Brain microvascular endothelial cell (primary cell): Measurements from ENCODE around the gene RNU1-2.
A peak's percentile ranks its signal among the peaks of the same experiment; 100 is the strongest.
"Not testable (repeated sequence)": the region's sequence is repeated elsewhere in the genome, so short reads cannot be mapped to it uniquely, and the experiment has no call there.

Experiments used
- DNase-seq: peaks from one replicate; pipeline ENCODE4 v3.0.0-alpha.2; 2020
- H3K27ac ChIP-seq: fragments of 250-450 bp; sonication (Bioruptor Pico); 2 replicates; pipeline ENCODE4 v1.5.1; 2020; ENCODE audit warnings: mild to moderate bottlenecking, moderate library complexity
- H3K27me3 ChIP-seq: fragments of 250-450 bp; sonication (Bioruptor Pico); replicated peaks from 2 replicates; pipeline ENCODE4 v1.5.1; 2020; ENCODE audit warnings: mild to moderate bottlenecking
- H3K36me3 ChIP-seq: fragments of 250-450 bp; sonication (Bioruptor Pico); replicated peaks from 2 replicates; pipeline ENCODE4 v1.5.1; 2020; ENCODE audit warnings: mild to moderate bottlenecking
- H3K4me3 ChIP-seq: 2 replicates; pipeline ENCODE4 v1.5.1; 2011; ENCODE audit warnings: low read depth, mild to moderate bottlenecking, control low read depth, low read length, moderate library complexity
- in situ Hi-C: cut with HindIII; loops from 2 replicates; pipeline ENCODE4 v1.10.0; 2017; ENCODE audit warnings: low sequenced_read_pairs, low pct_ligation_motif_present
- TF ChIP-seq, protein P1 (sequence below): IDR thresholded peaks from 2 replicates; pipeline ENCODE4 v1.5.1; 2011; ENCODE audit warnings: low read depth, mild to moderate bottlenecking, moderate library complexity, low read length, control low read depth, inconsistent platforms; ENCODE audit errors: missing control alignments

RNU1-2 gene

DNA sequence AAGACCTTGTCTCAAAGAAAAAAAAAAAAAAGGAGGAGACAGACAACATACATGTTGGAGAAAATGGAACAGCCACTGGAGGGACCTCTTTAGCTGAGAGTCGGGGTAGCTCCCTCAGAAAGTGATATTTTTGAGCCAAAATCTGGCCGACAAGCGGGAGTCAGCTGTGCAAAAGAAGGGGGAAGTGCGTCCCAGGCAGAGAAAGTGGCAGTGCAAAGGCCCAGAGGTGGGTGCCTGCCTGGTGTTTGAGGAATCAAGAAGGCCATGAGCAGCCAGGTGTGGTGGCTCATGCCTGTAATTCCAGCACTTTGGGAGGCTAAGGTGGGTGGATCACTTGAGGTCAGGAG, 19.8 kb downstream of the RNU1-2 start:
- in situ Hi-C loops: no loop called here
- no peak overlapping the region for H3K4me3 ChIP-seq
- no peaks in the 10 kb centered on the region for H3K27me3 ChIP-seq
- H3K36me3 ChIP-seq: no peaks in the 10 kb centered on the region
- H3K27ac ChIP-seq: no peak overlapping the region
- no peak for DNase-seq
- TF ChIP-seq, protein P1, sequence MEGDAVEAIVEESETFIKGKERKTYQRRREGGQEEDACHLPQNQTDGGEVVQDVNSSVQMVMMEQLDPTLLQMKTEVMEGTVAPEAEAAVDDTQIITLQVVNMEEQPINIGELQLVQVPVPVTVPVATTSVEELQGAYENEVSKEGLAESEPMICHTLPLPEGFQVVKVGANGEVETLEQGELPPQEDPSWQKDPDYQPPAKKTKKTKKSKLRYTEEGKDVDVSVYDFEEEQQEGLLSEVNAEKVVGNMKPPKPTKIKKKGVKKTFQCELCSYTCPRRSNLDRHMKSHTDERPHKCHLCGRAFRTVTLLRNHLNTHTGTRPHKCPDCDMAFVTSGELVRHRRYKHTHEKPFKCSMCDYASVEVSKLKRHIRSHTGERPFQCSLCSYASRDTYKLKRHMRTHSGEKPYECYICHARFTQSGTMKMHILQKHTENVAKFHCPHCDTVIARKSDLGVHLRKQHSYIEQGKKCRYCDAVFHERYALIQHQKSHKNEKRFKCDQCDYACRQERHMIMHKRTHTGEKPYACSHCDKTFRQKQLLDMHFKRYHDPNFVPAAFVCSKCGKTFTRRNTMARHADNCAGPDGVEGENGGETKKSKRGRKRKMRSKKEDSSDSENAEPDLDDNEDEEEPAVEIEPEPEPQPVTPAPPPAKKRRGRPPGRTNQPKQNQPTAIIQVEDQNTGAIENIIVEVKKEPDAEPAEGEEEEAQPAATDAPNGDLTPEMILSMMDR: peak; percentile 16

DNA sequence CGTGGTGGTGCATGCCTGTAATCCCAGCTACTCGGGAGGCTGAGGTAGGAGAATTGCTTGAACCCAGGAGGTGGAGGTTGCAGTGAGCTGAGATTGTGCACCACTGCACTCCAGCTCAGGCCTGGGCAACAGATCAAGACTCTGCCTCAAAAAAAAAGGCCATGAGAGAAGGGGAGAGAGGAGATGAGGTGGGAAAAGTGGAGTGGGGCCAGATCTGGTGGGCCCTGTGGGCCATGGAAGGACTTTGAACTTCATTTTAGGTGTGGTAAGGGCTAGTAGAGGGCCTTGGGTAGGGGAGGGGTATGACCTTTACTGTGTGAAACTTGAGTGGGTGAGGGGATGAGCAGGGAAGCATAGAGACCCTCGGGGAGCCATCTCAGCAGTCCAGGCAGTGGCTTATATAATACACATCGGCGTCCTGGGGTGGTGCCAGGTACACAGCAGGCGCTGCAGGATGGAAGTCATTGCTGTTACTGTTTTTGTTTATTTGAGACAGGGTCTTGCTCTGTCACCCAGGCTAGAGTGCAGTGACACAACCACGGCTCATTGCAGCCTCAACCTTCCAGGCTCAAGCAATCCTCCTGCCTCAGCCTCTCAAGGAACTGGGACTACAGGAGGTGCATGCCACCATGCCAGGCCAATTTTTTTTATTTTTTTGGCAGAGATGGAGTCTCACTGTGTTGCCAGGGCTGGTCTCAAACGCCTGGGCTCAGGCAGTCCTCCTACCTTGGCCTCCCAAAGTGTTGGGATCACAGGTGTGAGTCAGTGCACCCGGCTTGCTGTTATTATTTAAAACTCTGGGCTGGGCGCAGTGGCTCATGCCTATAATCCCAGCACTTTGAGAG, 20.5 kb downstream of the RNU1-2 start:
- DNase-seq, H3K4me3 ChIP-seq, H3K27me3 ChIP-seq, H3K36me3 ChIP-seq, in situ Hi-C loops, H3K27ac ChIP-seq: not testable (repeated sequence)

DNA sequence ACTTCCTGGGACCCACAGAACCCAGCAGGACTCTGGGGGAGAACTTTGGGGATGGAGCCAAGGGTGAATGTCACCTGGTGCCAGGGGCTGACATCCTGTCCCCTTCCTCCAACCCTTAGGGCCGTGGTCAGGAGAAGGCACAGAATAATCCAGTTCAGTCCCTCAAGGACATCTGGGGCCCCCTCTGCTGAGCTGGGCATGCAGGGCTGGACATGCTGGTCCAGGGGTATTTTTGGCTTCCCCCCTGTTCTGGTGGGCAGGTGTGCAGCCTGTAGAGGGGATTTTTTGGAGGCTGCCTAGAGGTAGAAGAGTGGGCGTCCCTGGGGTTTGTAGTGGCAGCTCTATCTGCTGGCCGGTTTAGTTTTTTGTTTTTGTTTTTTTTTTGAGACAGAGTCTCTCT, 22.6 kb downstream of the RNU1-2 start:
- in situ Hi-C loops: no loop called here

DNA sequence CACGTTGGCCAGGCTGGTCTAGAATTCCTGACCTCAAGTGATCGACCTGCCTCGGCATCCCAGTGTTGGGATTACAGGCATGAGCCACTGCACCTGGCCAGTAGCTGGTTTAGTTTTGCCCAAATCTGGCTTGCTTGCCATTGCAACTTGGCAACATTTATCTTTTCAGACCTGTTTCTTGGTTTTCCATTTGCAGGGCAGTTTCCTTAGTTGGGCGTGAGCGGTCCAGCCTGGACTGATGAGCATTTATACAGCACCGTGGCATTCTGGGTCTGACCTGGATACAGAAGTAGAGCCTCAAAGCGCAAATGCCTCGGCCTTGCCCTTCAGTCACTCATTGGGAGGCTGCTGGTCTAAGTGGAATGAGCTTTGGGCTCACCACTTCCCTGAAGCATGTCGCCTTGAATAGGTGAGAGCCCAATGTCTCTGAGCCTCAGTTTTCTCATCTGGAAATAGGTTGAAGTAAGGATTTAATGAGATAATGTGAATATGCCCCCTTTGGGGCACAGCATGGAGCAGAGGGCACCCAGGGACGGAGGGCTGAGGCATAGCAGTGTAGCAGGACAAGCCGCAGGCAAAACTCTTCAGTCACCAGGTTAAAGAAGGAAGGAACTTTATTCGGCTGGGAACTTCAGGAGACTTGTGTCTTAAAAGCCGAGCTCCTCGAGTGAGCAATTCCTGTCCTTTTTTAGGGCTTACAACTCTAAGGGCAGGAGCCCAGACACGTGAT, 23.3 kb downstream of the RNU1-2 start:
- H3K27me3 ChIP-seq, H3K4me3 ChIP-seq, H3K27ac ChIP-seq, in situ Hi-C loops, H3K36me3 ChIP-seq, DNase-seq: not testable (repeated sequence)

More for the DNA sequence above, 22.6 kb downstream of the RNU1-2 start:
- Histone ChIP-seq H3K27me3 (no peaks in the 10 kb centered on the region), H3K27ac (no peak overlapping the region), H3K36me3 (no peaks in the 10 kb centered on the region), H3K4me3 (no peak overlapping the region)
- TF ChIP-seq, protein P1: no peak
- DNase-seq: no peak

DNA sequence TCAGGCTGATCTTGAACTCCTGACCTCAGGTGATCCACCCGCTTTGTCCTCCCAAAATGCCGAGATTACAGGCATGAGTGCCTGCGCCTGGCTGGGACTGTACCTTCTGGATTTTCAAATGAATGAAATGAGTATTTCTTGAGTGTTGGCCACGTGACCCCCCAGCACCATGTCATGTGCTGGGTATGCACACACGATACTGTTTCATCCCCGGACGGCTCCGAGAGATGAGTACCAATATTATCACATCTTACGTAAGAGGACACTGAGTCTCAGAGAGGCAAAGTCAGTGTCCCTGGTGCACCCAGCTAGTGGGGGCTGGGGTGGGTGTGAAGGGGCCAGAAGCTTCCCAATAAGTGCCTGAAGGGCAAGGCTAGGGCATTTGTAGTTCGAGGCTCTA, 25.2 kb downstream of the RNU1-2 start:
- H3K4me3 ChIP-seq: no peak overlapping the region

DNA sequence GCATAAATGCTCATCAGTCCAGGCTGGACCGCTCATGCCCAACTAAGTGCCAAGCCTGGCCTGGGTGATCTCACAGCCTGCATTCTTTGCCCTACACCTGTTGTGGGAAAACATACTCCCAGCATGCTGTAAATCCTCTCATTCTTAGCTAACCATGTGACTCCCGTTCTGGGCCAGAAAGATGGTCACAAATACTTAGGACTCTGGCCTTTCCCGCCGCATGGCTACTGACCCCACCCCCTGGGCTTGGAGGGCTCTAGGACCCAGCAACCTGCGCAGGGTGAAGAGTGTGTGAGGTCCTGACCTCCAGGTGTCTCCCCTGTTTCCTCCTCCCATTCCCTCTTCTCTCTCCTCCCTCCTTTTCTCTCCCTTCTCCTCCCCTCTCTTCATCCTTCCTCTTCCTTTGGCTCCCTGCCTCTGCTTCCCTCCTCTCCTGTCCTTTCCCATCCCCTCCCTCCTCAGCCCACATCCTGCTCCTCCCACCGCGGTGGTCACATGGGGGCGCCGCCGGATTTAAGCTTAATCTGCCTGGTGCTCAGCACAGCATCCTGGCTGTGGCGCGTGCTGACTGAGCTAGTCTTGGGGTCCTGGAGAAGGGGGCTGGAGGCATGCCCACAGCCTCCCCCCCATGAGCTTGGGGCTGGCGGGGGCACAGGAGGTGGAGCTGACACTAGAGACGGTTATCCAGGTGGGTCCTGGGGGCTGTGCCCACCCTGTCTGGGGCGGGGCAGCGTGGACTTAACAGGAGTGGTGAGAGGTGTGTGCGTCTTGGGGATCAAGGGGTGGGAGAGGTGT, 25.8 kb downstream of the RNU1-2 start, which contains the start of gene CROCC:
CROCC (plus strand) TSS at position 541 of the 795 bp plus-strand sequence; CDS start at position 629, 88 bp downstream.
- TF ChIP-seq, protein P1: no peak
- Histone ChIP-seq H3K27ac (no peak within 1 kb of the TSS), H3K27me3 (no peaks in the 10 kb centered on the region), H3K4me3 (peak within 1 kb of the TSS; percentile 37), H3K36me3 (no peaks in the 10 kb centered on the region)
- peak; percentile 37 for DNase-seq
- in situ Hi-C loops: no loop called here

More for the DNA sequence above, 25.2 kb downstream of the RNU1-2 start:
- in situ Hi-C loops: no loop called here
- no peak for DNase-seq
- no peaks in the 10 kb centered on the region for H3K27me3 ChIP-seq
- H3K27ac ChIP-seq: no peak overlapping the region
- TF ChIP-seq, protein P1: no peak
- no peaks in the 10 kb centered on the region for H3K36me3 ChIP-seq
